GM18867 (cell line): ENCODE data around the gene RAP1A.

Experiments used
- ATAC-seq: cut with Tn5 transposase; IDR thresholded peaks from one replicate; pipeline ENCODE4 v1.9.1; 2021; ENCODE audit warnings: mild to moderate bottlenecking, moderate library complexity; ENCODE audit not compliant: unreplicated experiment

Gene RAP1A

GRCh38 chr1:111709986-111710385, 90.4 kb downstream of the RAP1A start:
- ATAC-seq, result no peak

- ATAC-seq, result no peak
Observed at GRCh38 chr1:111716333-111716732, 96.7 kb downstream of the RAP1A start.

GRCh38 chr1:111717450-111717849, 97.9 kb downstream of the RAP1A start:
- no peak for ATAC-seq

- ATAC-seq, result no peak
Observed at GRCh38 chr1:111719135-111719534, 99.5 kb downstream of the RAP1A start.

- ATAC-seq, result no peak
Observed at GRCh38 chr1:111719674-111720132, 100.1 kb downstream of the RAP1A start.

- ATAC-seq, result no peak
Observed at GRCh38 chr1:111720274-111720976, 100.8 kb downstream of the RAP1A start.

GRCh38 chr1:111720977-111721786, 101.6 kb downstream of the RAP1A start:
- ATAC-seq, result no peak

- ATAC-seq, result no peak
Observed at GRCh38 chr1:111723091-111723806, 103.7 kb downstream of the RAP1A start.

GRCh38 chr1:111723871-111724270, 104.3 kb downstream of the RAP1A start:
- ATAC-seq, result no peak

GRCh38 chr1:111725192-111725591, 105.6 kb downstream of the RAP1A start:
- no peak for ATAC-seq

GRCh38 chr1:111727056-111727455, 107.5 kb downstream of the RAP1A start:
- no peak for ATAC-seq

- ATAC-seq, result no peak
Observed at GRCh38 chr1:111729271-111729921, 109.8 kb downstream of the RAP1A start.

GRCh38 chr1:111729946-111730681, 110.5 kb downstream of the RAP1A start:
- ATAC-seq, result no peak

- no peak for ATAC-seq
Observed at GRCh38 chr1:111730706-111731105, 111.1 kb downstream of the RAP1A start.

GRCh38 chr1:111731956-111732355, 112.4 kb downstream of the RAP1A start:
- no peak for ATAC-seq

GRCh38 chr1:111732718-111733117, 113.1 kb downstream of the RAP1A start:
- no peak for ATAC-seq

GRCh38 chr1:111733183-111733991, 113.8 kb downstream of the RAP1A start:
- no peak for ATAC-seq

GRCh38 chr1:111733992-111734341, 114.4 kb downstream of the RAP1A start:
- no peak for ATAC-seq

- ATAC-seq, result no peak
Observed at GRCh38 chr1:111734426-111734825, 114.8 kb downstream of the RAP1A start.

GRCh38 chr1:111734856-111735255, 115.3 kb downstream of the RAP1A start:
- ATAC-seq, result no peak
